ENCODE data around the gene DUS1L.

GRCh38 chr17:82037889-82038195, 27.8 kb downstream of the DUS1L start:
- TF ChIP-seq EZH2phosphoT487 (IDR thresholded peaks at IDR 0.05; ENCODE audit: borderline replicate concordance, low read length) (no peak), CTCF (IDR thresholded peaks at IDR 0.05; ENCODE audit: low read depth, low read length, poor library complexity, severe bottlenecking) (no peak)

All from DOHH2 (cell line).